Measurements from ENCODE around the gene CREB3L1.
A peak's percentile ranks its signal among the peaks of the same experiment; 100 is the strongest.

The CREB3L1 gene

DNA sequence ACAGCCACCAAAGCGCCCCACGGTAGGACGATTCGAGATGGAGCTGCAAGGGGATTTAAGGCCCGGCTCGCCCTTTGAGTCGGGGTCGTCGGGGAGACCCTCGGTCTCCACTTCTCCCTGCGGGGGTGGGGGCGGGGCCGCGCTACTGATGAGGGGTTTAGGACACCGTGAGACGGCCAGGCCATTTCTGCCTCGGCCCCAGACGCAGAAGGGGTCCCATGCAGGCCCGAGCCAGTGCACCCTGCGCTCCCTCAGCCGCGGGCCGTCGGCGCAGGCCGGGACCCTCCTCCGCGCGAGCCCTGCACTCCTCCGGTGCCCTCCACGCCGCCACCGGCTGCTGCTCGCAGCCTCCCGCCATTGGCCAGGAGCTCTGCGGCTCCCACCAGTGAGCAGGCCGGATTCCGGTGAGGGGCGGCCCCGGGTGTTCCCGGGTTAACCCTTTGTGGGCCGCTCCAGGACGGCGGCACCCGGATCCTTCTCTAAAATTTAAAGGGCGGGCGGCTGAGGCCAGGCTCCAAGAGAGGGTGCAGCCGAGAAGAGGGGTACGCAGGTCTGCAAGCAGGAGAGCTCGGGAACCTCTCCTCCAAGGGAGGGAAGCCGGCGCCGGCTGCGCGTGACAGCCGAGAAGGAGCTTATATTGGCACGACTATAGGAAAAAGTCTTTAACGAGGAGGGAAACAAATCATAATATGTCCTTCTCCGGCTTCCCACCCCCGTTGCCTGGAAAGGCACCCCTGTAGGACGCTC, 18.0 kb downstream of the CREB3L1 start:
- POLR2A ChIA-PET: interaction anchor here (0.6 to 4.2 kb wide), 11 partner anchors 9 to 56 kb away, joined by 3 to 58 read pairs (median 7); partner anchors contain the start of gene CREB3L1
- H3K4me3 ChIP-seq (ENCODE audit: low read depth, low read length): peak overlapping the region; percentile 59
- CTCF ChIA-PET: interaction anchor here (1.0 to 7.3 kb wide), 12 partner anchors 9 to 61 kb away, joined by 3 to 167 read pairs (median 15); partner anchors contain the start of genes CREB3L1 and DGKZ
- DNase-seq (ENCODE audit: low read depth, low spot score): no peak
- TF ChIP-seq, protein P1, sequence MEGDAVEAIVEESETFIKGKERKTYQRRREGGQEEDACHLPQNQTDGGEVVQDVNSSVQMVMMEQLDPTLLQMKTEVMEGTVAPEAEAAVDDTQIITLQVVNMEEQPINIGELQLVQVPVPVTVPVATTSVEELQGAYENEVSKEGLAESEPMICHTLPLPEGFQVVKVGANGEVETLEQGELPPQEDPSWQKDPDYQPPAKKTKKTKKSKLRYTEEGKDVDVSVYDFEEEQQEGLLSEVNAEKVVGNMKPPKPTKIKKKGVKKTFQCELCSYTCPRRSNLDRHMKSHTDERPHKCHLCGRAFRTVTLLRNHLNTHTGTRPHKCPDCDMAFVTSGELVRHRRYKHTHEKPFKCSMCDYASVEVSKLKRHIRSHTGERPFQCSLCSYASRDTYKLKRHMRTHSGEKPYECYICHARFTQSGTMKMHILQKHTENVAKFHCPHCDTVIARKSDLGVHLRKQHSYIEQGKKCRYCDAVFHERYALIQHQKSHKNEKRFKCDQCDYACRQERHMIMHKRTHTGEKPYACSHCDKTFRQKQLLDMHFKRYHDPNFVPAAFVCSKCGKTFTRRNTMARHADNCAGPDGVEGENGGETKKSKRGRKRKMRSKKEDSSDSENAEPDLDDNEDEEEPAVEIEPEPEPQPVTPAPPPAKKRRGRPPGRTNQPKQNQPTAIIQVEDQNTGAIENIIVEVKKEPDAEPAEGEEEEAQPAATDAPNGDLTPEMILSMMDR (IDR thresholded peaks at IDR 0.05; ENCODE audit: insufficient read depth, low read length, missing control alignments): no peak

DNA sequence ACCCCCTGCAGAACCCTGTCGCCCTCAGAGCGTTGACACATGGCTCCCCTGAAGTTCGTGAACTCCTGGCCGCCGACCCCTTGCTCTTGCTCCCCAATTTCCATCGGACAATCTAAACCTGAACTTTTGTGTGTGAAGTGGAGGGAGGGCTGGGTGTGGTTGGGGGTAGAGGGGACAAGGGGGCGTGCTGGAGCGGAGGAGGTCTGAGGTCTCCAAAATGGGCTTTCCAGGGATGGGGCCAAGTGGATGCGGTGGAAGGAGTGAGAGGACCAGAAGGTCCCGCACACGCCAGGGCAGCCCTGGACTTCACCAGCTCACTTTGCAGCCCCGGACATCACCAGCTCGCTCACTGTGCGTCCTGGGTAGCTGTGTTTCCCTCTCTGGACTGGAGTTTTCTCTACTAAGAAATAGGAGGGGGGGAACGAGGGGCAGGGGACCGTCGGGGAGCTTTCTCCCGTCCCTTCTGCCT, 18.6 kb downstream of the CREB3L1 start:
- TF ChIP-seq, protein P1 (IDR thresholded peaks at IDR 0.05; ENCODE audit: insufficient read depth, low read length, missing control alignments): no peak
- CTCF ChIA-PET: interaction anchor here (1.0 to 7.3 kb wide), 11 partner anchors 8 to 62 kb away, joined by 3 to 167 read pairs (median 23); partner anchors contain the start of genes CREB3L1 and DGKZ
- no peak for DNase-seq (ENCODE audit: low read depth, low spot score)
- H3K4me3 ChIP-seq (ENCODE audit: low read depth, low read length): peak overlapping the region; percentile 59
- POLR2A ChIA-PET: interaction anchor here (1.0 to 4.2 kb wide), 8 partner anchors 8 to 57 kb away, joined by 3 to 58 read pairs (median 22); partner anchors contain the start of gene CREB3L1

DNA sequence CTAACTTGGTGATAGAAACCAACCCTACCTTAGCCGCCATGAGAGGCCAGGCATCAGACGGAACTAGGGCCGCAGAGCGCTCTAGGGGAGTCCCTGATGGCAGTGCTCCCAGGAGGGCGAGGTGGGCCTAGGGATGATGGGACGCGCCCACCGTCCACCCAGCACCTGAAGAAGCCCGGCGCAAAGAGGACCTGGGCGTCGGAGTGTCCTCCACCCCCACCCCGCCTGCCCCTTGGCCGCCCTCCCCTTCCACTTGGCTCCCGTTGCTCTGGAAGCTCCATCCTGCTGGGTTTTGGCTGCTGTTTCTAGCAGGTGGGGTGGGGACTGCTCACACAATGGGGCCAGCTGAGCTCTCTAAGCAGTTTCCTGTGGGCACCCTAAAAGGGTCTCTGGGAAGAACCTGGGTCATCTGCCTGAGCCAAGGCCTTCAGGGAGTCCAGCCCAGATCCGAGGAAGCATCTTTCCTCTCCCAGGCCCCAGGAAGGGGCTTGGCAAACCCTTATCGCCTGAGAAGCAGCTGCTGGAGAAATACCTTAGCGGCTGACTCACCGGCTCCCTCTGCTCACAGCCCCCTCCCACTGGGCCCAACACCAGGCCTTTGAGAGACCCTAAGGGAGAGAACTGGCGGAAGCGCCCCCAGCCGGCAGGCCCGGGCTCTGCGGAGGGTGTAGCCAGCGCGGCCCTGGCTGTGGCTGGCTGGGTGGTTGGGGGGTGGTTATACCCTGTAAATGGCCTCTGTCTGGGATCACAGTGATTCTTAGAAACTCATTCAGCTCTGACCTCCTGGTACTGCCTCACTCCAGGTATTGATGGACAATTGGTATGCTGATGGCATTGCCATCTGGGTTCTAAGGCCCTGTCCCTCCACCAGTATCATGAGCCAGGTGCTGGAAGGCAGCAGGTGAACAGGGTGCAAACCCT, 19.3 kb downstream of the CREB3L1 start:
- TF ChIP-seq, protein P1 (IDR thresholded peaks at IDR 0.05; ENCODE audit: insufficient read depth, low read length, missing control alignments): peak; percentile 85
- DNase-seq (ENCODE audit: low read depth, low spot score): peak; percentile 81
- H3K4me3 ChIP-seq (ENCODE audit: low read depth, low read length): peak overlapping the region; percentile 59
- POLR2A ChIA-PET: interaction anchor here (1.0 to 4.2 kb wide), 5 partner anchors 12 to 58 kb away, joined by 6 to 58 read pairs (median 25); partner anchors contain the start of gene CREB3L1
- CTCF ChIA-PET: interaction anchor here (1.0 to 7.3 kb wide), 13 partner anchors 8 to 71 kb away, joined by 3 to 167 read pairs (median 7); partner anchors contain the start of gene CREB3L1

DNA sequence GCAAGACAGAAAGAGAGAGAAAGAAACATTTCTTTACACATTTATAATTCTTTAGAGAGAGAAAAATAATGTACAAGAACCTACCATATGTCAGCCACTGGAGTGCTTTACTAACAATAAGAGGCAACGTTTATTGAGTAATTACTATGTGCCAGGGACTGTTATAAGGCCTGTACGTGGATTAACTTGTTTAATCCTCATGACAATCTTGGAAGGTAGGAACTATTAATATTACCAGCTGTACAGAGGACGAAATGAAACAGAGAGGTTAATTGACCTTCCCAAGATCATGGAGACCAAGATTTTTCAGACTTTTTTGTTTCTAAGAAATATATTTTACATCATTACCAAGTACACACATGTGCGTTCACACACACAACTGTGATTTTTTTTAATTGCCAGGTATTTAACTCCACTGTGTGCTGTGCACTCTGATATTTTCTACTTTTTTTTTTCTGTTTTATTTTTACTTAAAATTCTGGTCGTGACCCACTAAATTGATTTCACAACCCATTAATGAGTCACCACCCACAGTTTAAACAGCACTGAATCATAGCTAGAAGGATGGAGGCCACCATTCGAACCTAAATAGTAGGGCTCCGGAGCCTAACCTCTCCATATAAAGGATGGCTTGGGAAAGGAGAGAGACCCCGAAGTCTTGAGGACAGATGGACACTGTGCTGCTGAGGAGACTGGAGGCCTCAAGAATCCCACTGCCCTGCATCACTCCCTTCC, 21.4 kb downstream of the CREB3L1 start:
- TF ChIP-seq, protein P1 (IDR thresholded peaks at IDR 0.05; ENCODE audit: insufficient read depth, low read length, missing control alignments): no peak
- no peak overlapping the region for H3K4me3 ChIP-seq (ENCODE audit: low read depth, low read length)
- CTCF ChIA-PET: interaction anchor here (1.0 to 7.3 kb wide), 7 partner anchors 9 to 58 kb away, joined by 3 to 167 read pairs (median 20); no protein-coding TSS in a partner anchor
- no peak for DNase-seq (ENCODE audit: low read depth, low spot score)
- POLR2A ChIA-PET: interaction anchor here (0.9 to 1.6 kb wide), 3 partner anchors 22 to 61 kb away, joined by 3 to 6 read pairs (median 3); partner anchors contain the start of gene CREB3L1

DNA sequence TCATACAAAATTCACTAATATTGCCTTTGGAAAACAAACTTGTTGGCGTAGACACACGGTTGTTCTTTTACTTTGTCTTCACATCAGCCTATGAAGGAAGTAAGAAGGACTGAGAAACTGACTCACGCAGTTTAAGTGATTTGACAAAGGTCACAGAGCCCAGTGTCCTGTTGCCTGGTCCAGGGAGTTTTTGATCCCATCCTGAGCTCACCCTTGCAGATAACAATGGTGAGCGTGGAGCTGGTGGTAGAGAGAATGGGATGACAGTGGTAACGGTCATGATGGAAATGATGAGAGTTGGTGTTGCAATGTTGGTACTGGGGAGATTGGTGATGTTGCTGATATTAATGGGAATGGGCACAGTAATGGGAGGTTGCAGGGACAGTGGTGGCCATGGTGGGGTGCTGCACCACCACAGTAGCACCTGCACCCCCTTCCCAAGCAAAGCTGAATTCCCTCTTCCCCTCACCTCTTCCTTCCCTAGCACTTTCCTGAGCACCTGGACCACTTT, 22.0 kb downstream of the CREB3L1 start:
- DNase-seq (ENCODE audit: low read depth, low spot score): no peak
- CTCF ChIA-PET: interaction anchor here (1.0 to 7.3 kb wide), 7 partner anchors 8 to 59 kb away, joined by 3 to 167 read pairs (median 20); no protein-coding TSS in a partner anchor
- POLR2A ChIA-PET: interaction anchor here (0.9 to 1.6 kb wide), 3 partner anchors 22 to 62 kb away, joined by 3 to 6 read pairs (median 3); partner anchors contain the start of gene CREB3L1
- peak overlapping the region; percentile 1; the same call in 1 of the 2 replicates for H3K4me3 ChIP-seq (ENCODE audit: low read depth, low read length)
- TF ChIP-seq, protein P1 (IDR thresholded peaks at IDR 0.05; ENCODE audit: insufficient read depth, low read length, missing control alignments): no peak
